IgD-negative memory B cell (primary cell): ENCODE measurements around the gene IGHMBP2. TPM values are rescaled to one million over a fixed set of nuclear protein-coding genes. Genes with fewer than 3 reads are reported as not detected.

ENCODE experiments used
- H3K27ac Mint-ChIP-seq, 3 donors: one replicate each; pipeline ENCODE4 v1.8.0; 2020 to 2022; ENCODE audit warnings: mild to moderate bottlenecking in 3 of 3, mixed read lengths in 3 of 3, moderate library complexity in 1 of 3
- H3K27me3 Mint-ChIP-seq: one replicate; pipeline ENCODE4 v1.8.0; 2021; ENCODE audit warnings: mixed read lengths
- H3K36me3 Mint-ChIP-seq: one replicate; pipeline ENCODE4 v1.8.0; 2020; ENCODE audit warnings: mild to moderate bottlenecking, mixed read lengths
- H3K4me1 Mint-ChIP-seq, 3 donors: one replicate each; pipeline ENCODE4 v1.8.0; 2020 to 2022; ENCODE audit warnings: mixed read lengths in 3 of 3, mild to moderate bottlenecking in 1 of 3
- H3K4me3 Mint-ChIP-seq, 4 donors: one replicate each; pipeline ENCODE4 v1.8.0; 2020 to 2022; ENCODE audit warnings: mild to moderate bottlenecking in 4 of 4, mixed read lengths in 4 of 4, moderate library complexity in 3 of 4
- H3K9me3 Mint-ChIP-seq, 3 donors: one replicate each; pipeline ENCODE4 v1.8.0; 2020 to 2021; ENCODE audit warnings: mixed read lengths in 3 of 3, mild to moderate bottlenecking in 1 of 3
- polyA plus RNA-seq: library from polyadenylated mRNA; unstranded; fragments of 300-500 nt; fragmentation: Illumina TruSeq; gene quantifications from one replicate; pipeline ENCODE4 v1.2.3, GENCODE V29; 2021

The IGHMBP2 gene
- polyA plus RNA-seq, 1 donor from 2014 or later = 11.3 TPM

GRCh38 chr11:68928136-68928880 is 24.6 kb downstream of the IGHMBP2 start:
- Mint-ChIP-seq H3K4me3 (no peak overlapping the region), H3K27ac (peak overlapping the region in 1 of 3 donors; percentile 10), H3K36me3 (peaks cover 38% of the 10 kb centered on the region), H3K9me3 (peaks cover 5 to 14% (median 13%) of the 10 kb centered on the region in 3 donors), H3K4me1 (peaks cover 6 to 10% (median 7%) of the 10 kb centered on the region in 3 donors), H3K27me3 (no peaks in the 10 kb centered on the region)

- peaks cover 30% of the 10 kb centered on the region for H3K36me3 Mint-ChIP-seq
- H3K27ac Mint-ChIP-seq = peak overlapping the region in 1 of 3 donors; percentile 63
Observed at GRCh38 chr11:68929135-68929534, 25.4 kb downstream of the IGHMBP2 start.

GRCh38 chr11:68929706-68930570 is 26.2 kb downstream of the IGHMBP2 start:
- H3K27me3 Mint-ChIP-seq = no peaks in the 10 kb centered on the region
- peaks cover 5 to 9% (median 8%) of the 10 kb centered on the region in 3 donors for H3K9me3 Mint-ChIP-seq
- H3K27ac Mint-ChIP-seq = no peak overlapping the region
- peaks cover 25% of the 10 kb centered on the region for H3K36me3 Mint-ChIP-seq
- H3K4me3 Mint-ChIP-seq = no peak overlapping the region
- peaks cover 6 to 10% (median 7%) of the 10 kb centered on the region in 3 donors for H3K4me1 Mint-ChIP-seq

More at GRCh38 chr11:68929135-68929534, 25.4 kb downstream of the IGHMBP2 start:
- Mint-ChIP-seq H3K9me3 (peaks cover 5 to 13% (median 13%) of the 10 kb centered on the region in 3 donors), H3K4me3 (no peak overlapping the region), H3K27me3 (no peaks in the 10 kb centered on the region), H3K4me1 (peaks cover 6 to 10% (median 7%) of the 10 kb centered on the region in 3 donors)

- H3K4me3 Mint-ChIP-seq = no peak overlapping the region
- H3K36me3 Mint-ChIP-seq = peaks cover 20% of the 10 kb centered on the region
- H3K4me1 Mint-ChIP-seq = peaks cover 6 to 10% (median 7%) of the 10 kb centered on the region in 3 donors
- H3K27me3 Mint-ChIP-seq = no peaks in the 10 kb centered on the region
- H3K27ac Mint-ChIP-seq = no peak overlapping the region
- peaks cover 0 to 5% (median 0%) of the 10 kb centered on the region in 3 donors for H3K9me3 Mint-ChIP-seq
Observed at GRCh38 chr11:68930991-68931855, 27.5 kb downstream of the IGHMBP2 start.

- H3K27me3 Mint-ChIP-seq = no peaks in the 10 kb centered on the region
Observed at GRCh38 chr11:68931911-68932310, 28.2 kb downstream of the IGHMBP2 start.

GRCh38 chr11:68932358-68932757 is 28.7 kb downstream of the IGHMBP2 start:
- no peaks in the 10 kb centered on the region for H3K9me3 Mint-ChIP-seq
- no peak overlapping the region for H3K27ac Mint-ChIP-seq
- peaks cover 2 to 4% (median 2%) of the 10 kb centered on the region in 3 donors for H3K4me1 Mint-ChIP-seq

More at GRCh38 chr11:68931911-68932310, 28.2 kb downstream of the IGHMBP2 start:
- peaks cover 0 to 2% (median 0%) of the 10 kb centered on the region in 3 donors for H3K9me3 Mint-ChIP-seq
- H3K27ac Mint-ChIP-seq = no peak overlapping the region
- peaks cover 6 to 8% (median 7%) of the 10 kb centered on the region in 3 donors for H3K4me1 Mint-ChIP-seq
- H3K36me3 Mint-ChIP-seq = peaks cover 18% of the 10 kb centered on the region
- H3K4me3 Mint-ChIP-seq = no peak overlapping the region

GRCh38 chr11:68932933-68933577 is 29.4 kb downstream of the IGHMBP2 start:
- no peaks in the 10 kb centered on the region for H3K4me1 Mint-ChIP-seq
- no peaks in the 10 kb centered on the region for H3K27me3 Mint-ChIP-seq
- H3K36me3 Mint-ChIP-seq = peaks cover 14% of the 10 kb centered on the region
- H3K4me3 Mint-ChIP-seq = no peak overlapping the region
- no peak overlapping the region for H3K27ac Mint-ChIP-seq
- H3K9me3 Mint-ChIP-seq = no peaks in the 10 kb centered on the region

More at GRCh38 chr11:68932358-68932757, 28.7 kb downstream of the IGHMBP2 start:
- Mint-ChIP-seq H3K27me3 (no peaks in the 10 kb centered on the region), H3K36me3 (peaks cover 14% of the 10 kb centered on the region), H3K4me3 (no peak overlapping the region)

- Mint-ChIP-seq H3K4me3 (no peak overlapping the region), H3K36me3 (peaks cover 13% of the 10 kb centered on the region), H3K27me3 (no peaks in the 10 kb centered on the region), H3K27ac (no peak overlapping the region), H3K9me3 (no peaks in the 10 kb centered on the region), H3K4me1 (no peaks in the 10 kb centered on the region)
Observed at GRCh38 chr11:68933605-68934320, 30.1 kb downstream of the IGHMBP2 start.

- Mint-ChIP-seq H3K27me3 (no peaks in the 10 kb centered on the region), H3K4me3 (no peak overlapping the region), H3K27ac (no peak overlapping the region), H3K9me3 (no peaks in the 10 kb centered on the region), H3K36me3 (peaks cover 10% of the 10 kb centered on the region), H3K4me1 (no peaks in the 10 kb centered on the region)
Observed at GRCh38 chr11:68934321-68934645, 30.6 kb downstream of the IGHMBP2 start.

- Mint-ChIP-seq H3K4me1 (no peaks in the 10 kb centered on the region), H3K27me3 (no peaks in the 10 kb centered on the region), H3K4me3 (no peak overlapping the region), H3K9me3 (no peaks in the 10 kb centered on the region), H3K36me3 (peaks cover 9% of the 10 kb centered on the region), H3K27ac (no peak overlapping the region)
Observed at GRCh38 chr11:68934666-68935065, 31.0 kb downstream of the IGHMBP2 start.

GRCh38 chr11:68935066-68935465 is 31.4 kb downstream of the IGHMBP2 start:
- Mint-ChIP-seq H3K27me3 (no peaks in the 10 kb centered on the region), H3K27ac (peak overlapping the region in 1 of 3 donors; percentile 82), H3K4me1 (no peaks in the 10 kb centered on the region), H3K4me3 (no peak overlapping the region), H3K9me3 (no peaks in the 10 kb centered on the region), H3K36me3 (peaks cover 7% of the 10 kb centered on the region)

GRCh38 chr11:68935516-68936357 is 32.0 kb downstream of the IGHMBP2 start:
- Mint-ChIP-seq H3K4me3 (no peak overlapping the region), H3K9me3 (no peaks in the 10 kb centered on the region), H3K4me1 (no peaks in the 10 kb centered on the region), H3K27ac (peak overlapping the region in 1 of 3 donors; percentile 82), H3K36me3 (peaks cover 1% of the 10 kb centered on the region), H3K27me3 (no peaks in the 10 kb centered on the region)

GRCh38 chr11:68936358-68936636 is 32.6 kb downstream of the IGHMBP2 start:
- Mint-ChIP-seq H3K4me1 (no peaks in the 10 kb centered on the region), H3K9me3 (no peaks in the 10 kb centered on the region), H3K36me3 (peaks cover 1% of the 10 kb centered on the region), H3K27me3 (no peaks in the 10 kb centered on the region), H3K27ac (no peak overlapping the region), H3K4me3 (no peak overlapping the region)
